Cardiac muscle cell (in vitro differentiated cells and primary cell): ENCODE results near the gene BCAR1. TPM values are rescaled to one million over a fixed set of nuclear protein-coding genes. Genes with fewer than 3 reads are reported as not detected.

Experiments used
- DNase-seq, 2 donors: peaks; one replicate each; pipeline versions ENCODE4 v3.0.0 to v3.0.0-alpha.2; 2010 to 2017; ENCODE audit warnings: low read depth in 1 of 2, low spot score in 1 of 2
- H3K27ac ChIP-seq: fragments of 200-600 bp; sonication (generic); 2 replicates; pipeline ENCODE4 v1.5.1; 2016
- H3K27me3 ChIP-seq: fragments of 200-600 bp; sonication (generic); 2 replicates; pipeline ENCODE4 v1.6.0; 2016; ENCODE audit warnings: control low read depth
- H3K36me3 ChIP-seq: fragments of 200-600 bp; sonication (generic); 2 replicates; pipeline ENCODE4 v1.5.1; 2016; ENCODE audit warnings: control low read depth
- H3K4me1 ChIP-seq: fragments of 200-600 bp; sonication (generic); 2 replicates; pipeline ENCODE4 v1.8.1; 2017; ENCODE audit warnings: low read depth, mild to moderate bottlenecking, mixed run types
- H3K4me3 ChIP-seq: fragments of 200-600 bp; sonication (generic); 2 replicates; pipeline ENCODE4 v1.5.1; 2016; ENCODE audit warnings: mild to moderate bottlenecking
- H3K9me3 ChIP-seq: fragments of 200-600 bp; sonication (generic); 2 replicates; pipeline ENCODE4 v1.5.1; 2017; ENCODE audit warnings: low read depth, mild to moderate bottlenecking, control low read depth
- polyA plus RNA-seq: library from polyadenylated mRNA; unstranded; fragments of >200 nt; fragmentation: Nextera tagmentation; extraction: Ambion mirVana; gene quantifications from 2 replicates; pipeline ENCODE4 v1.2.1, GENCODE V29; 2016
- total RNA-seq: library from RNA; depleted of rRNA; stranded (reverse); fragments of >200 nt; gene quantifications from 2 replicates; pipeline ENCODE4 v1.2.3, GENCODE V29; 2016
- TF ChIP-seq, protein P1 (sequence below): IDR thresholded peaks from 2 replicates; pipeline ENCODE4 v1.5.1; 2012; ENCODE audit warnings: low read depth, mild to moderate bottlenecking, low read length

The BCAR1 gene
- total and polyA plus RNA-seq, 2 experiments from 2014 or later: 83.7 to 121 TPM

DNA sequence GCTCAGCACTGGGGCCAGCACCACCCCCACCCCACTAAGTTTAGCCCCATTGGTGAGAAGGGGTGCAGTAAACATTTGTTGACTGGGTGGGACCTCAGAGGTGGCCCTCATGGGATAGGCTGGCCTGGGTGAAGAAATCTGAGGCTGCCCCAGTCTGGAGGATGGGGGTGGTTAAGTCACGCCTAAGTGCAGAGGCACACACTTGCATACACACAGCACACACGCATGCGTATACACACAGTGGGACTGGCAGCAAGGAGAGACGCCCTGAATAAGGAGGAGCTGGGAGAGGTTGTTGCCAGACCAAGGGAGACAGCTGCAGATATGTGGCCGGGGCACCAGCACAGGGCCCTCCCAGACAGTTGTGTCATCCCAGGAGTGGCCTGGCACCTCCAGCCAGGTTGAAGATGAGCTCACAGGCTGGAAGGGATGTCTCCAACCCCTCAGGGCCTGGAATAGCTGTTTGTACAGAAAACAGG is 3.0 kb upstream of the BCAR1 start:
- DNase-seq: peak in 1 of 2 donors; percentile 63
- H3K27me3 ChIP-seq: no peaks in the 10 kb centered on the region
- TF ChIP-seq, protein P1, sequence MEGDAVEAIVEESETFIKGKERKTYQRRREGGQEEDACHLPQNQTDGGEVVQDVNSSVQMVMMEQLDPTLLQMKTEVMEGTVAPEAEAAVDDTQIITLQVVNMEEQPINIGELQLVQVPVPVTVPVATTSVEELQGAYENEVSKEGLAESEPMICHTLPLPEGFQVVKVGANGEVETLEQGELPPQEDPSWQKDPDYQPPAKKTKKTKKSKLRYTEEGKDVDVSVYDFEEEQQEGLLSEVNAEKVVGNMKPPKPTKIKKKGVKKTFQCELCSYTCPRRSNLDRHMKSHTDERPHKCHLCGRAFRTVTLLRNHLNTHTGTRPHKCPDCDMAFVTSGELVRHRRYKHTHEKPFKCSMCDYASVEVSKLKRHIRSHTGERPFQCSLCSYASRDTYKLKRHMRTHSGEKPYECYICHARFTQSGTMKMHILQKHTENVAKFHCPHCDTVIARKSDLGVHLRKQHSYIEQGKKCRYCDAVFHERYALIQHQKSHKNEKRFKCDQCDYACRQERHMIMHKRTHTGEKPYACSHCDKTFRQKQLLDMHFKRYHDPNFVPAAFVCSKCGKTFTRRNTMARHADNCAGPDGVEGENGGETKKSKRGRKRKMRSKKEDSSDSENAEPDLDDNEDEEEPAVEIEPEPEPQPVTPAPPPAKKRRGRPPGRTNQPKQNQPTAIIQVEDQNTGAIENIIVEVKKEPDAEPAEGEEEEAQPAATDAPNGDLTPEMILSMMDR: no peak
- peak overlapping the region; percentile 89 for H3K27ac ChIP-seq
- H3K4me3 ChIP-seq: no peak overlapping the region
- H3K36me3 ChIP-seq: no peaks in the 10 kb centered on the region
- no peaks in the 10 kb centered on the region for H3K9me3 ChIP-seq
- peaks cover 77% of the 10 kb centered on the region for H3K4me1 ChIP-seq

DNA sequence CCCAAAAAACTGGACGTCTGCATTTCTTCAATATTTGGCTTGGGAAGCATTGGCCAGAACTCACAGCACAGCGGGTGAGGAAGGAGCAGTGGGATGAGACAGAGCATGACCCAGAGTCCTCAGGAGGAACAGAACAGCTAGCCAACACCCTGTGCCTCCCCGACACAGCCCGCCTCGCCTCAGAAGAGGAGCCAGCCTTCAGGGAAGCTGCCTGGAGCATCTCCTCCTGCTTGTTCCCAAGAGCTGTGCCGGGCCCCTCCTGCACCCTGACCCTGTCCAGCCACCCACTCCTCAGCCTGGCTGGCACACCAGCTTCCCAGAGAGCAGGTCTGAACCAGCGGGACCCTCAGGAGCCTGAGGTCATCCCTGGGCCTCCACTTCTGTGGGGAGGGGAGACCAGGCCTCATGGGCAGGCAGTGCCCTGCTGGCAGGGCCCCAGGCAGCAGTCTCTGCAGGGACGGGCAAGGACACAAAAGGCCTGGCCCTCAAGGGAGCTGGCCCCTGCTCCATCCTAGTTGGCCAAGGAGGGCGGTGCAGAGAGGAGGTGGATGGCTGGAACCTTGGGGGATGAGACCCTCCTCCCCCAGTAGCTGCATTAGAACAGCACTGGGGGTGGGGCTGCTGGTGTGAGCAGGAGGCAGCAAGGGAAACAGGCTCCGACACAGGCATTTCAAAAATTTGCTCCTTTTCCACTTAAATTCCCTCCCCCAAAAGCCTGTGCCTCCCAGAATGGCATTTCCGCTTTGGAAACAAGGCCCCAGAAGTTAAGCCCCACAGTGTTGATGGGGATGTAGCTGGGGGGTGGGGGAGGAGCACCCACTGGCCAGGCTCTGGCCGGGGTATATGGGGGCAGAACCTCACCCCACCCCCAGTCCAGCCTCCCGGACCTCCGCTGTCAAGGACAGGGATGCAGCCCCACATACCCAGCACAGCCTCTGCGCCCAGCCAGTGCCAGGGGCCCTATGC is 1.8 kb upstream of the BCAR1 start:
- H3K27ac ChIP-seq: peak overlapping the region; percentile 87
- peaks cover 67% of the 10 kb centered on the region for H3K4me1 ChIP-seq
- no peak overlapping the region for H3K4me3 ChIP-seq
- no peaks in the 10 kb centered on the region for H3K9me3 ChIP-seq
- DNase-seq: peak in 1 of 2 donors; percentile 92
- H3K27me3 ChIP-seq: no peaks in the 10 kb centered on the region
- TF ChIP-seq, protein P1: no peak
- H3K36me3 ChIP-seq: no peaks in the 10 kb centered on the region

DNA sequence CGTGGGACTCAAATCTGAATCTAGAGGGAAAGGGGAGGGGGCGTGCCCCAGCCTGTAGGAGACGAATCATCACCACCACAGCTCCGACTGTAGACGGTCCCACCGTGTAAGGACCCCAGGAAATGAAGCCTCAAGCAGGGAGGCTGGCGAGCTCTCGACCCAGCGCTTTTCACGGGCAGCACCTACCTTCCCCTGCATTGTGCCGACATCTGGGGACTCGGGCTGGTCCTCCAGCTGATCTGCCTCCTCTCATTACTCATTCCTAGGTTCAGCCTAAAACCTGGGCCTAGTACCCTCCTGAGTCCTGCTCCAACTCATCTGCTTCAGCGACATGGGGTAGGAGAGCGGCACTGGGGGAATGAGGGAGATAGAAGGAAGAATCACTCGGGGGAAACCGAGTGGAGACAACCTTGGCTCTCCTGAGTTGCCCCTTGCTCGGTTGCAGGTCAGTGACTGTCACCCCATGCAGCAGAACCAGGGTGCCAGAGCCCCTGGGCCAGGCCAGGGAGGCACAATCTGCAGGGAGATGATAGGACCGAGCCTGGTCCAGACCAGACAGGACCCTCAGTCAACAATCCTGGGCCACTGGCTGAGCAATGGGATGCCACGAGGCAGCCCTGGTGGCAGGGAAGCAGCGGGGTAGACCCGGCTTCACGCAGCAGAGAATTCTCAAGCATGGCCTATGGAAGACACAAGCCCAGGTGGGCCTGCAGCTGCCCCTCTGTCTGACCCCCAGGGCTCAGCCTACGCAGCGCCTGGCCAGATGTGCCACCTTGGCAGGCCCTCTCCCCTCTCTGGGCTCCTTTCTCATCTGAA is 833 bp upstream of the BCAR1 start:
- Histone ChIP-seq H3K27me3 (no peaks in the 10 kb centered on the region), H3K4me1 (peaks cover 59% of the 10 kb centered on the region), H3K27ac (peak overlapping the region; percentile 87), H3K4me3 (peak overlapping the region; percentile 7), H3K9me3 (no peaks in the 10 kb centered on the region), H3K36me3 (no peaks in the 10 kb centered on the region)
- TF ChIP-seq, protein P1: no peak
- no peak for DNase-seq

DNA sequence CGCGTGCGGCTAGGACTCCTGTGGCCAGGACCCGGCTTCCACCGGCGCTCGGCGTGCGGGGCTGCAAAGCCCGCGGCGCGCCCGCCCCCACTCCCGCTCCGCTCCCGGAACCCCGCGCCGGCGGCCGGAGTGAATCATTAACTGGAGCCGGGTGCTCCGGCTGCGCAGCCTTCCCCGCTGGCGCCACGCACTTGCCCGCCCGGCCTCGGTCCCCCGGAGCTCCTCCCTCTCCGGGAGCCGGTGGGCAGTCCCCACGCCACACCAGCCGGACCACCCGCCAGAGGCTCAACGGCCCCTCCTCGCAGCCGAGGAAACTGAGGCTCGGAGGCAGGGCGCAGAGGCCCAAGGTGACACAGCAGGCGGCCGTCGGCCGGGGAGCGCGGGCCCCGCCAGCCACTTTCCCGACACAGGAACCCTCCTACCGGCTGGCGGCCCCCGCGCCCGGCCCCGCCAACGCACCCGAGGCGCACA is 580 bp downstream of the BCAR1 start:
- Histone ChIP-seq H3K27ac (peak overlapping the region; percentile 91), H3K27me3 (no peaks in the 10 kb centered on the region), H3K4me1 (peaks cover 58% of the 10 kb centered on the region), H3K9me3 (no peaks in the 10 kb centered on the region), H3K4me3 (peak overlapping the region; percentile 67), H3K36me3 (no peaks in the 10 kb centered on the region)
- TF ChIP-seq, protein P1: no peak
- DNase-seq: peak in 1 of 2 donors; percentile 54

DNA sequence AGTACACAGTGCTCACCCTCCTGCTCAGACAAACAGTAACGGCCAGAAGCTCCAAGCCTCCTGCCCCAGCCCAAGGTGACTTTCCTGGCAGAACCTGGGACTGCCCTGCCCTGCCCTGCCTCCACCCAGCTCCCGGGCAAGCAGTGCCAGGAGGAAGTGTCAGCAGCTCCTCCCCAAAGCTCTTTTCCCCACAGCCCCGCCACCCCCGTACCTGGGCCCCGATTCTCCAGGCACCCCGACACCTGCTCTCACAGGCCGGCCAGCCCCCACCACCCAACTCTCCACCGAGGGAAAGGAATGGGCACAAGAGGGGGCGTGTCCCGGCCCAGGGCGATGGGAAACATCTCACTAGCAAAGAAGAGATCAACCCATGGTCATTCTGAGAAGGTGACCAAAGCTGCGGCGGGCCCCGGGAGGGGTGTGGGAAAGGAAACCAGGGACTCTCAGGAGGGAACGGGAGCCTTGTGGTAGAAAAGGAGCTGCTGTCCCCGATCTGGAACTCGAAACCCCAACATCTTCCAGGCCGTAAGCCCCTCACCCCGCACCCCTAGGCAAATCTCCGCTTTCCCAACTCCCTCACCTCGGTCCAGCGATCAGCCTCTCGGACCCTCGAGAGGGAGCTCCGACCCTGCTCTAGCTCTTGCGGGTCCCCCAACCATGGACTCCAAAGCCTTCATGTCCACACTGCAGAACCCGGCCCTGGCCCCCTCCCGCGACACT is 1.2 kb downstream of the BCAR1 start:
- H3K4me1 ChIP-seq: peaks cover 58% of the 10 kb centered on the region

More for the DNA sequence above, 1.2 kb downstream of the BCAR1 start:
- no peaks in the 10 kb centered on the region for H3K27me3 ChIP-seq
- H3K9me3 ChIP-seq: no peaks in the 10 kb centered on the region
- no peaks in the 10 kb centered on the region for H3K36me3 ChIP-seq
- TF ChIP-seq, protein P1: no peak
- H3K27ac ChIP-seq: peak overlapping the region; percentile 91
- no peak for DNase-seq
- H3K4me3 ChIP-seq: peak overlapping the region; percentile 67
